Gastrocnemius medialis (tissue), 4 donors: ENCODE measurements around the gene ODC1.

ENCODE experiments used
- POLR2A ChIP-seq, 2 donors: fragments of 450-650 bp; IDR thresholded peaks; one replicate each; pipeline ENCODE4 v1.6.1; 2017; ENCODE audit warnings: antibody characterized with exemption in 2 of 2, mild to moderate bottlenecking in 2 of 2, moderate library complexity in 2 of 2
- TF ChIP-seq, protein P1 (sequence below), 5 experiments: fragments of 450-650 bp in 3 of 5; fragments of 200-600 bp in 2 of 5; sonication (generic) in 2 of 5; IDR thresholded peaks in 4 of 5; conservative IDR thresholded peaks in 1 of 5; 1 replicate in 4 of 5; 2 replicates in 1 of 5; pipeline ENCODE4 v1.5.1; 2016 to 2019; ENCODE audit warnings: antibody characterized with exemption in 5 of 5, mild to moderate bottlenecking in 3 of 5, moderate library complexity in 3 of 5

DNA sequence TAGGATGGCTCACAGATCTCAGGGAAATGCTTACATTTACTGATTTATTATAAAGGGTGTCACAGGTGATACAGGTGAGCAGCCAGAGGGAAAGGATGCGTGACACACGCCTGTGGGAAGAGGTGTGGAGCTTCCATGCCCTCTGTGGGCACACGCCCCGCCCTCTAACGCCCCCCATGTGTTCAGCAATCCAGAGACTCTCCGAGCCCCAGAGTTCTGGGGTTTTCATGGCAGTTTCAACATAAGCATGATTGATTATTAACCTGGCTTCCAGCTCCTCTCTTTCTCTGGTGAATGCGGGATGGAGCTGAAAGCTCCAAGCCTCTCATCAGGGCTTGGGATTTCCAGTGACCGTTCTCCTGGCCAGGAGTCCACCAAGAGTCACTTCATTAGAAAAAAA is 34.3 kb upstream of the ODC1 start:
- TF ChIP-seq, protein P1, sequence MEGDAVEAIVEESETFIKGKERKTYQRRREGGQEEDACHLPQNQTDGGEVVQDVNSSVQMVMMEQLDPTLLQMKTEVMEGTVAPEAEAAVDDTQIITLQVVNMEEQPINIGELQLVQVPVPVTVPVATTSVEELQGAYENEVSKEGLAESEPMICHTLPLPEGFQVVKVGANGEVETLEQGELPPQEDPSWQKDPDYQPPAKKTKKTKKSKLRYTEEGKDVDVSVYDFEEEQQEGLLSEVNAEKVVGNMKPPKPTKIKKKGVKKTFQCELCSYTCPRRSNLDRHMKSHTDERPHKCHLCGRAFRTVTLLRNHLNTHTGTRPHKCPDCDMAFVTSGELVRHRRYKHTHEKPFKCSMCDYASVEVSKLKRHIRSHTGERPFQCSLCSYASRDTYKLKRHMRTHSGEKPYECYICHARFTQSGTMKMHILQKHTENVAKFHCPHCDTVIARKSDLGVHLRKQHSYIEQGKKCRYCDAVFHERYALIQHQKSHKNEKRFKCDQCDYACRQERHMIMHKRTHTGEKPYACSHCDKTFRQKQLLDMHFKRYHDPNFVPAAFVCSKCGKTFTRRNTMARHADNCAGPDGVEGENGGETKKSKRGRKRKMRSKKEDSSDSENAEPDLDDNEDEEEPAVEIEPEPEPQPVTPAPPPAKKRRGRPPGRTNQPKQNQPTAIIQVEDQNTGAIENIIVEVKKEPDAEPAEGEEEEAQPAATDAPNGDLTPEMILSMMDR (IDR thresholded peaks at IDR 0.05 in 4 of 5, conservative IDR thresholded peaks at IDR 0.05 in 1 of 5): no peak
- TF ChIP-seq POLR2A (IDR thresholded peaks at IDR 0.05): no peak
